ENCODE measurements around the gene SNTA1. TPM values are rescaled to one million over a fixed set of nuclear protein-coding genes. Genes with fewer than 3 reads are reported as not detected.

SNTA1 gene
- total RNA-seq, 1 donor from 2014 or later, result 19.5 TPM

DNA sequence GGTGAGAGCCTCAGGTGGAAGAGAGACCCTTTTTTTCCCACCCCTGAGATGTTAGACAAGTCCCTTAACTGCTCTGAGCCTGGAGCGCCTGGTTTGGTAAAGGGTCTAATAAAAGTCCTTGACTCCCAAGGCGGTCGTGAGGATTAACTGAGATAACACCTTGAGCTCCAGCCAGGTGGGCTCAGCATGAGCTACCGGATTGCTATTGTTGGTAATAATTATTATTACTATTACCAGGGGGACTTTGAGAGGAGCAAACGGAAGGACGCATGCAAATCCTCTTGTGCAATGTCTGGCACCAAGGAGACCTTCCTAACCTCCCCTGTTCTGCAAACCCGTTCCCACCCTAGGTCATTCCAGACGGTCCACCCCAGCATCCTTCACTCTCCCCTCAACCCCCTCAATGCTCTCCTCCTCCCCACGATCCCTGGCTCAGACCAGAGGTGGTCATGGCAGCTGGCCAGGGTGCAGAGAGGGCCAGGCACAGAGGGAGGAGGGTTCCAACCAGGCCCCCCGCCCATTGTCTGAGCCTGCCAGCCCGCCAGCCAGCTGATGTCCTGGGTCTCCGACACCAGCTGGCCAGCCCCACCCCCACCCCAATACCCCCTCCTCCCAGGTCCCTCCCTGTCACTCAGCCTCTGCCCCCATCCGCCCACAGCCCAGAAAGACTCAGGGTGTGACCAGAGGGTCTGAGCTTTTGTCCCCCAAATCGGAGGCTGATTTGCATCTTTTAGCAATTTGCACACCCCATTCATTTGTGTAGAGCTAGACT, 32.0 kb upstream of the SNTA1 start:
- H3K4me1 Mint-ChIP-seq (ENCODE audit: unreplicated experiment), result peaks cover 16% of the 10 kb centered on the region
- H3K4me3 Mint-ChIP-seq, result no peak overlapping the region
- no peaks in the 10 kb centered on the region for H3K36me3 Mint-ChIP-seq
- H3K27me3 Mint-ChIP-seq, result no peaks in the 10 kb centered on the region
- TF ChIP-seq, protein P1, sequence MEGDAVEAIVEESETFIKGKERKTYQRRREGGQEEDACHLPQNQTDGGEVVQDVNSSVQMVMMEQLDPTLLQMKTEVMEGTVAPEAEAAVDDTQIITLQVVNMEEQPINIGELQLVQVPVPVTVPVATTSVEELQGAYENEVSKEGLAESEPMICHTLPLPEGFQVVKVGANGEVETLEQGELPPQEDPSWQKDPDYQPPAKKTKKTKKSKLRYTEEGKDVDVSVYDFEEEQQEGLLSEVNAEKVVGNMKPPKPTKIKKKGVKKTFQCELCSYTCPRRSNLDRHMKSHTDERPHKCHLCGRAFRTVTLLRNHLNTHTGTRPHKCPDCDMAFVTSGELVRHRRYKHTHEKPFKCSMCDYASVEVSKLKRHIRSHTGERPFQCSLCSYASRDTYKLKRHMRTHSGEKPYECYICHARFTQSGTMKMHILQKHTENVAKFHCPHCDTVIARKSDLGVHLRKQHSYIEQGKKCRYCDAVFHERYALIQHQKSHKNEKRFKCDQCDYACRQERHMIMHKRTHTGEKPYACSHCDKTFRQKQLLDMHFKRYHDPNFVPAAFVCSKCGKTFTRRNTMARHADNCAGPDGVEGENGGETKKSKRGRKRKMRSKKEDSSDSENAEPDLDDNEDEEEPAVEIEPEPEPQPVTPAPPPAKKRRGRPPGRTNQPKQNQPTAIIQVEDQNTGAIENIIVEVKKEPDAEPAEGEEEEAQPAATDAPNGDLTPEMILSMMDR (conservative IDR thresholded peaks at IDR 0.05), result no peak
- no peak overlapping the region for H3K27ac Mint-ChIP-seq
- no peak for DNase-seq (ENCODE audit: extremely low spot score, unreplicated experiment)
- no peaks in the 10 kb centered on the region for H3K9me3 Mint-ChIP-seq

DNA sequence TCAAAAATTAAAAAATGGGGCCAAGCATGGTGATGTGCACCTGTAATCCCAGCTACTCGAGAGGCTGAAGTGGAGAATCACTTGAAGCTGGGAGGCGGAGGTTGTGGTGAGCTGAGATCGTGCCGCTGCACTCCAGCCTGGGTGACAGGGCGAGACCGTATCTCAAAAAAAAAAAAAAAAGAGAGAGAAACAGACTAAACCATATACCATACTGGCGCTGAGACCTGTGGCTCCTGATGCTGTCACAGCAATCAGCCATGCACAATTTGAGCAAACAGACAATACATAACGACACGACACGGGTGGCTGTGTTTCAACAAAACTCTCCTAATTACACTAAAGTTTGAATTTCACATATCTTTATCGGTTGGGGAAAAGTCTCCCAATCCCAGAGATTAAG, 31.4 kb upstream of the SNTA1 start:
- Mint-ChIP-seq H3K4me3 (no peak overlapping the region), H3K36me3 (no peaks in the 10 kb centered on the region), H3K4me1 (ENCODE audit: unreplicated experiment) (peaks cover 16% of the 10 kb centered on the region), H3K9me3 (no peaks in the 10 kb centered on the region), H3K27ac (no peak overlapping the region), H3K27me3 (no peaks in the 10 kb centered on the region)
- TF ChIP-seq, protein P1 (conservative IDR thresholded peaks at IDR 0.05), result no peak
- no peak for DNase-seq (ENCODE audit: extremely low spot score, unreplicated experiment)

DNA sequence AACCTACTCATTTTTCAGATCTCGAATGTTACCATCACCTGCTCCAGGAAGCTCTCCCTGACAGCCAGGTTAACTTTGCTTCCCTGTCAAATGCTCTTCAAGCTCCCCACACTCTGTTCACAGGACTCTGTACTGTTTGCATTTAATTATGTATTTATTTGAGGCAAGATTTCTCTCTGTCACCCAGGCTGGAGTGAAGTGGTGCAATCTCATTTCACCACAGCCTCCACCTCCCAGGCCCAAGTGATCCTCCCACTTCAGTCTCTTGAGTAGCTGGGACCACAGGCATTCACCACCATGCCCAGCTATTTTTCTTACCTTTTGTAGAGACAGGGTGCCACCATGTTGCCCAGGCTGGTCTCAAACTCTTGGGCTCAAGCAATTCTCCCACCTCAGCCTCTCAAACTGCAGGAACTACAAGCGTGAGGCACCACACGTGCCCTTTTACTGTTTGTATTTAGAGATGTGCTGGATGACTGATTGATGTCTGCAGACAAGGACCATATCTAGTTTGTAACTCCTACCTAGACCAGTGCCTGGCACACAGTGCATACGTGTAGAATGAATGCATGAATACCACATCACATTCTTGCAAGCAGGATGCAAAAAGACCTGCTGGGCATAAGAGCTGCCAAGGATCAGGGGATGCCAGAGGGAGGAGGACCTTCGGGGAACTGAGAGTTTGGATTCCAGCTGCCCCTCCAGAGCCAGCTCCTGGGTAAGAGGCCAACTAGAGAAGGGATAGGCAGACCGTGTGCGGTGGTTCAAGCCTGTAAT, 30.7 kb upstream of the SNTA1 start:
- TF ChIP-seq, protein P1 (conservative IDR thresholded peaks at IDR 0.05), result no peak
- no peak overlapping the region for H3K4me3 Mint-ChIP-seq
- H3K27ac Mint-ChIP-seq, result no peak overlapping the region
- DNase-seq (ENCODE audit: extremely low spot score, unreplicated experiment), result no peak
- peaks cover 16% of the 10 kb centered on the region for H3K4me1 Mint-ChIP-seq (ENCODE audit: unreplicated experiment)
- H3K27me3 Mint-ChIP-seq, result no peaks in the 10 kb centered on the region
- H3K9me3 Mint-ChIP-seq, result no peaks in the 10 kb centered on the region
- H3K36me3 Mint-ChIP-seq, result no peaks in the 10 kb centered on the region

DNA sequence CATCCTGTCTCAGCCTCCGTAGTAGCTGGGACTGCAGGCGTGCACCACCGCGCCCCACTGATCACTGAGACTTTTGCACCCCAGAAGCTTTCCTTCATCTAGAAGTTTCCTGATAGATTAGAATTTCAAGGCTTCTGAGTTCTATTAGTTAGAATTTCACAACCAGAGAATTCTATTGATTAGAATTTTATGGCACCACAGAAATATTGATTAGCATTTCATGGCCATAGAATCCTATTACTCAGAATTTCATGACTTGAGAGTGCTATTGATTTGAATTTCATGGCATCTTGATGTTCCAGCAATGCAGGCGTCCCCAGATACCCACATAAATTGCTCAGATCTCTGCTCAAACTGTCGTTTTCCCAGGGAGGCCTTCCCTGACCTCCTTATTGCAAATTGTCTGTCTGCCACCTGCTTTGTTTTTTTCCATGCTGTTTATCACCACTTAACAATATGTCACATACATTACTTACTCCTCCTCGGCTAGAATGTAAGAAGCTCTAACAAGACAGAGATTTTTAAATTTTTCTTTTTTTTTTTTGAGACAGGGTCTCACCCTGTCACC, 29.4 kb upstream of the SNTA1 start:
- Mint-ChIP-seq H3K27me3 (no peaks in the 10 kb centered on the region), H3K36me3 (no peaks in the 10 kb centered on the region), H3K27ac (no peak overlapping the region), H3K9me3 (no peaks in the 10 kb centered on the region), H3K4me3 (no peak overlapping the region), H3K4me1 (ENCODE audit: unreplicated experiment) (peaks cover 16% of the 10 kb centered on the region)
- TF ChIP-seq, protein P1 (conservative IDR thresholded peaks at IDR 0.05), result no peak
- DNase-seq (ENCODE audit: extremely low spot score, unreplicated experiment), result no peak

DNA sequence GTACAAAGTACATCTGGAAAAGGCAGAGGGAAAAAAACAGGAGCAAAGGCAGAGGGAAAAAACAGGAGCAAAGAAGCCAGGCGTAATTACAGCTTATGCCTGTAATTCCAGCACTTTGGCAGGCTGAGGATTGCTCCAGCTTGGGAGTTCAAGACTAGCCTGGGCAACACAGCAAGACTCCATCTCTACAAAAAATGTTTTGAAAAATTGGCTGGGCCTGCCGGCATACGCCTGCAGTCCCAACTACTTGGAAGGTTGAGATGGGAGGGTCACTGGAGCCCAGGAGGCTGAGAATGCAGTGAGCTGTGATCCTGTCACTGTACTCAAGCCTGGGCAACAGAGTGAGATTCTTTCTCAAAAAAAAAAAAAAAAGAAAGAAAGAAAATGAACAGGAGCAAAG, 27.3 kb upstream of the SNTA1 start:
- DNase-seq (ENCODE audit: extremely low spot score, unreplicated experiment), result no peak
- peaks cover 9% of the 10 kb centered on the region for H3K4me1 Mint-ChIP-seq (ENCODE audit: unreplicated experiment)
- H3K27me3 Mint-ChIP-seq, result no peaks in the 10 kb centered on the region
- no peaks in the 10 kb centered on the region for H3K9me3 Mint-ChIP-seq
- TF ChIP-seq, protein P1 (conservative IDR thresholded peaks at IDR 0.05), result no peak
- no peak overlapping the region for H3K4me3 Mint-ChIP-seq
- no peak overlapping the region for H3K27ac Mint-ChIP-seq
- H3K36me3 Mint-ChIP-seq, result no peaks in the 10 kb centered on the region
